Type B pancreatic cell (in vitro differentiated cells): ENCODE data around the gene TNXB. TPM values are rescaled to one million over a fixed set of nuclear protein-coding genes. Genes with fewer than 3 reads are reported as not detected.
"Not testable (repeated sequence)": the region's sequence is repeated elsewhere in the genome, so short reads cannot be mapped to it uniquely, and the experiment has no call there.

ENCODE experiments used
- DNase-seq: peaks from one replicate; pipeline ENCODE4 v3.0.0; 2021; ENCODE audit warnings: mixed read lengths; ENCODE audit not compliant: unreplicated experiment; ENCODE audit errors: extremely low spot score
- H3K27ac Mint-ChIP-seq: 2 replicates; pipeline ENCODE4 v1.8.0; 2021; ENCODE audit warnings: mild to moderate bottlenecking, mixed read lengths
- H3K27me3 Mint-ChIP-seq: 2 replicates; pipeline ENCODE4 v1.8.0; 2021; ENCODE audit warnings: mixed read lengths
- H3K36me3 Mint-ChIP-seq: 2 replicates; pipeline ENCODE4 v1.8.0; 2021; ENCODE audit warnings: mixed read lengths
- H3K4me1 Mint-ChIP-seq: one replicate; pipeline ENCODE4 v1.8.0; 2021; ENCODE audit warnings: mixed read lengths; ENCODE audit not compliant: unreplicated experiment
- H3K4me3 Mint-ChIP-seq: 2 replicates; pipeline ENCODE4 v1.8.0; 2021; ENCODE audit warnings: mild to moderate bottlenecking, mixed read lengths
- H3K9me3 Mint-ChIP-seq: 2 replicates; pipeline ENCODE4 v1.8.0; 2021; ENCODE audit warnings: mixed read lengths
- total RNA-seq: library from RNA; stranded (reverse); gene quantifications from 2 replicates; pipeline ENCODE4 v1.2.1, GENCODE V29; 2021; ENCODE audit warnings: low replicate concordance

Gene TNXB
- total RNA-seq, 1 donor from 2014 or later, result 22.2 TPM

DNA sequence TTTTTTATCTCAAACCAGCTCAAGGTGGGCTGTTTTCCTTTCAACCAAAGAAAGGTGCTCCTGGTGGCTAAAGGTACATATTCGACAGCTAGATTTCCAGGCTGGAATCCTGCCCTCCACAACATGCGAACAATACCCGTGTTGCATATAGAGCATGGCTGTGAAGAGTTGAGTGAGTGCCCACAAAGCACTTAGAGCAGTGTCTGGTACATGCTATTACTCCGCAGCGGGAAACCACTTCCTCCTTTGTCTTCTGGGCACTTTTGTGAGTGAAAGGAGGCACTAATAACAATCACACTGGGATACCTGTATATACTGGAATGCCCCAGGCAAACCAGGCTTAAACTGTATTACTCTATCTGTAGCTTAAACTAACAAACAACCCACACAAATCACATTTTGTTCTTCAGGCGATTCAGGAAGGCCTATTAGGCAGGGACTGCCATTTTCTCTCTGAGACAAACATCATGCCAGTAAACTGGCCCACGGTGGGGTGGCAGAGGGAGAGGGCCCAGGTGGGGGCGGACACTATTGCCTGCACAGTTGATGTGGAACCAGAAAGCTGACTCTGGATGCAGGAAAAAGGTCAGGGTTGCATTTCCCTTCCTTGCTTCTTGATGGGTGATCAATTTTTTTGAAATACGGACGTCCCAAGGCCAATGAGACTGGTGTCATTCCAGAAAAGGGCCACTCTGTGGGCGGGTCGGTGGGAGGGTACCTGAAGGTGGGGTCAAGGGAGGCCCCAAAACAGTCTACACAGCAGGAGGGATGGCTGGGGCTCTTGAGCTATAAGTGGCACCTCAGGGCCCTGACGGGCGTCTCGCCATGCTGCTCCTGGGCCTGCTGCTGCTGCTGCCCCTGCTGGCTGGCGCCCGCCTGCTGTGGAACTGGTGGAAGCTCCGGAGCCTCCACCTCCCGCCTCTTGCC is 71.3 kb downstream of the TNXB start, which contains the start of gene CYP21A2:
CYP21A2 (plus strand) TSS at position 818 of the 927 bp plus-strand sequence; CDS start at position 826, 8 bp downstream.
- H3K9me3 Mint-ChIP-seq, H3K27ac Mint-ChIP-seq, H3K4me3 Mint-ChIP-seq, DNase-seq, H3K27me3 Mint-ChIP-seq, H3K4me1 Mint-ChIP-seq, H3K36me3 Mint-ChIP-seq: not testable (repeated sequence)

DNA sequence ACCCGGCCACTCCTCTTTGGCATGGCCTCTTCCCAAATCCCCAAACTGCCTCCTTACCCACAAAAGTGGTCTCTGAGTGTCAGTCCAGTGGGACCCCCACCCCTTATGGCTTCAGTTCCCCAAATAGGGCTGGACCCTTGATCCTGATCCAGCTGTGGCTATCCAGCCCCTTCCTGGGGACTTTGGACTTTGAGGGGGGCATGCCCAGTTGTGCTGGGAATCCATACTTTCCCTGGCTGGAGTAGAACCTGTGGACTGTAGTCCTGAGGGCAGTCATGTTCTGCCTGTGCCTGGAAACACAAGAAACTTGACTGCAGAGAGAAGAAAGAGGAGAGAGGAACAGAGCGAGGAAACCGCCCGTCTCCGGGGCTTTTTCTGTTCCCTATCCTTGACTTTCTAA is 72.0 kb downstream of the TNXB start:
- not testable (repeated sequence) for H3K4me1 Mint-ChIP-seq, H3K36me3 Mint-ChIP-seq, H3K9me3 Mint-ChIP-seq, H3K27ac Mint-ChIP-seq, DNase-seq, H3K27me3 Mint-ChIP-seq, H3K4me3 Mint-ChIP-seq

DNA sequence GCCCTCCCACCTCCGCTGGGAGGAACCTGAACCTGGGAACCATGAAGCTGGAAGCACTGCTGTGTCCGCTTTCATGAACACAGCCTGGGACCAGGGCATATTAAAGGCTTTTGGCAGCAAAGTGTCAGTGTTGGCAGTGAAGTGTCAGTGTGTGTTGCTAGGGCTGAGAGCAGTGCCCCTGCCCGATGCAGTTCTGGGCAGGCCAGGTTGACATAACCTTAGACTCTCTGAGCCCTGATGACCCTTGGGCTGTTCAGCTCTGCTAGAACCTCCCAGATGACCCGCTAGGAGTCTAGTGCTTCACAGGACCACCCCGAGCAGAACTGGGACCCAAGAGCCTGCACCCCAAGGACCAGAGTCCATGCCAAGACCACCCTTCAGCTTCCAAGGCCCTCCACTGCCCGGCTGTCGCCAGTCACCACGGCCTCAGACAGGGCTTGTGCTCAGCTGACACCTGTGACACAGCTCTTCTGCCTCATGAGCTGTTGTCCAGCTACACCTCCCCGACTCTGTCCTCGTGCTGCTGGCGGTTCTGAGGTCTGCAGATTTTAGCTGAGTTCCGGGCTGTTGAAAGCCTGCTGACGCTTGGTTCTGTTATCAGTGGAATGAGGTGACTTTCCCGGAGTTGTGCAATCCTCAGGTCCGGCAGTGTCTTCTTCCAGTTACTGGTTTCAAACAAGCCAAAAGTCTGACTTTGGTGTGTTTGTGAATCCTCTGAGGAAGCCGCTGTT is 73.7 kb downstream of the TNXB start:
- H3K36me3 Mint-ChIP-seq, H3K9me3 Mint-ChIP-seq, H3K27ac Mint-ChIP-seq, H3K4me3 Mint-ChIP-seq, H3K4me1 Mint-ChIP-seq, DNase-seq, H3K27me3 Mint-ChIP-seq: not testable (repeated sequence)

DNA sequence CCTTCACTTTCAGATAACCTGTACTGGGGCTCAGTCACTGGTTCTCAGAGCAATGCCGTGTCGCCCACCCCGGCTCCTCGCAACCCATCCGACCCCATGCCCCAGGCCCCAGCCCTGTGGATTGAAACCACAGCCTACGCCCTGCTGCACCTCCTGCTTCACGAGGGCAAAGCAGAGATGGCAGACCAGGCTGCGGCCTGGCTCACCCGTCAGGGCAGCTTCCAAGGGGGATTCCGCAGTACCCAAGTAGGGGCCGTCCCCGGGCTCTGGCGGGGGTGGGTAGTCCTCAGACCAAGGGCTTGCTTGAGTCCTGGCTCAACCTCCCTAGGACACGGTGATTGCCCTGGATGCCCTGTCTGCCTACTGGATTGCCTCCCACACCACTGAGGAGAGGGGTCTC is 79.6 kb downstream of the TNXB start:
- H3K27me3 Mint-ChIP-seq, H3K9me3 Mint-ChIP-seq, H3K27ac Mint-ChIP-seq, DNase-seq, H3K4me1 Mint-ChIP-seq, H3K36me3 Mint-ChIP-seq, H3K4me3 Mint-ChIP-seq: not testable (repeated sequence)

DNA sequence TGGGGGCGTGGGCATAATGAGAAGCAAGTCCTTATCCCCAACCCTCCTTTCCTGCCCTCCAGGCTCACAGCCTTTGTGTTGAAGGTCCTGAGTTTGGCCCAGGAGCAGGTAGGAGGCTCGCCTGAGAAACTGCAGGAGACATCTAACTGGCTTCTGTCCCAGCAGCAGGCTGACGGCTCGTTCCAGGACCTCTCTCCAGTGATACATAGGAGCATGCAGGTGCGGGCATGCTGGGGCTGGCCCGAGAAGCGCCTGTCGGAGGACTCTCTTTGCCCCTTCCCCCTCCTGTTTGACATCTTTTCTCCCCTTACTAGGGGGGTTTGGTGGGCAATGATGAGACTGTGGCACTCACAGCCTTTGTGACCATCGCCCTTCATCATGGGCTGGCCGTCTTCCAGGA is 80.5 kb downstream of the TNXB start:
- H3K27ac Mint-ChIP-seq, H3K4me3 Mint-ChIP-seq, H3K9me3 Mint-ChIP-seq, H3K36me3 Mint-ChIP-seq, H3K27me3 Mint-ChIP-seq, H3K4me1 Mint-ChIP-seq, DNase-seq: not testable (repeated sequence)

DNA sequence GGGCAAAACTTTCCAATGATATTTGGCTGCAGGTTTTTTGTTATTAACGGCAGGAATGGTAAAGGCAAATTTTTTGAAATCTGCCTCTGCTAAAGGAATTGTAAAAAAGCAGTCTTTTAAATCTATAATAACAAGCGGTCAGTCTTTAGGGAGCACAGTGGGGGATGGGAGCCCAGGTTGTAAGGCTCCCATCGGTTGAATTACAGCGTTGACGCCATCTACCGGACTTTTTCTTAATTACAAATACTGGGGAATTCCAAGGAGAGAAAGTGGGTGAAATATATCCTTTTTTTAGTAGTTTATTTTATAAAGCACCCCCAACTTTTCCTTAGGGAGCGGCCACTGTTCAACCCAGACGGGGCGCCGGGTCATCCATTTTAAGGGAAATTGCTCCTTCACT is 87.0 kb downstream of the TNXB start:
- not testable (repeated sequence) for H3K4me3 Mint-ChIP-seq, H3K36me3 Mint-ChIP-seq, H3K27me3 Mint-ChIP-seq, H3K27ac Mint-ChIP-seq, DNase-seq, H3K4me1 Mint-ChIP-seq, H3K9me3 Mint-ChIP-seq

DNA sequence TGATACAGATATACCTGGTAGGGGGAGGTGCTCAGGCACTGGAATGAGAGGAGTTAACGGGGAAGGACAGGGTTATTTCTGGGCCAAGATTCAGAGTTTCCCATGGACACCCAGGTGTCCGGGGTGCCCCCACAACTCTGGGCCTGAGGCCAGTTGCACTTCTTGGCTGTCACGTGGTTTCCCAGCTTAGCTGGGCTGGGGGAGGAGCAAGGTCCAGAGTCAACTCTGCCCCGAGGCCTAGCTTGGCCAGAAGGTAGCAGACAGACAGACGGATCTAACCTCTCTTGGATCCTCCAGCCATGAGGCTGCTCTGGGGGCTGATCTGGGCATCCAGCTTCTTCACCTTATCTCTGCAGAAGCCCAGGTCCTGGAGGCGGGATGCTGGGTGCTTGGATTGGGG is 94.6 kb downstream of the TNXB start, which contains the start of gene C4B:
C4B (plus strand) TSS at position 249 of the 400 bp plus-strand sequence; CDS start at position 300, 51 bp downstream.
- not testable (repeated sequence) for H3K9me3 Mint-ChIP-seq, H3K4me1 Mint-ChIP-seq, H3K4me3 Mint-ChIP-seq

DNA sequence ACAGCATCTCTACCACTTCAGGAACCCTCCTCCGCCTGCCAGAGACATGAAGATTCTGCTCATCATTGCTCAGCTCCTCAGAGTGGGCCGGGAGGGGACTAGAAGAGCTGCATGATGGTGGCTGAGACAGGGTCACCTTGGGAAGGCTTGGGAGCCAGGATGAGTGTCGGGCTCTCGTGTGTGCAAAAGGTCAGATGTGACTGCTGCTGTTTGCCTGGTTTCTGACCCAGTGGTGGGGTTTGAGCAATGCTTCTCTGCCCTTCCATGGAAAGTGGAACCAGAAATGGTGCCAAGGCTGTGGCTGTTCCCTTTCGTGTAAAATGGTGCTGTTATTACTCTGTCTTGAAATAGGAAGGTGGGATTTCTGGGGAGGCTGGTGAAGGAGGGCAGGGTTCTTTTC is 95.4 kb downstream of the TNXB start:
- not testable (repeated sequence) for DNase-seq, H3K4me1 Mint-ChIP-seq, H3K27me3 Mint-ChIP-seq, H3K36me3 Mint-ChIP-seq, H3K4me3 Mint-ChIP-seq, H3K9me3 Mint-ChIP-seq, H3K27ac Mint-ChIP-seq

More for the DNA sequence above, 94.6 kb downstream of the TNXB start, which contains the start of gene C4B:
- H3K36me3 Mint-ChIP-seq, DNase-seq, H3K27ac Mint-ChIP-seq, H3K27me3 Mint-ChIP-seq: not testable (repeated sequence)

DNA sequence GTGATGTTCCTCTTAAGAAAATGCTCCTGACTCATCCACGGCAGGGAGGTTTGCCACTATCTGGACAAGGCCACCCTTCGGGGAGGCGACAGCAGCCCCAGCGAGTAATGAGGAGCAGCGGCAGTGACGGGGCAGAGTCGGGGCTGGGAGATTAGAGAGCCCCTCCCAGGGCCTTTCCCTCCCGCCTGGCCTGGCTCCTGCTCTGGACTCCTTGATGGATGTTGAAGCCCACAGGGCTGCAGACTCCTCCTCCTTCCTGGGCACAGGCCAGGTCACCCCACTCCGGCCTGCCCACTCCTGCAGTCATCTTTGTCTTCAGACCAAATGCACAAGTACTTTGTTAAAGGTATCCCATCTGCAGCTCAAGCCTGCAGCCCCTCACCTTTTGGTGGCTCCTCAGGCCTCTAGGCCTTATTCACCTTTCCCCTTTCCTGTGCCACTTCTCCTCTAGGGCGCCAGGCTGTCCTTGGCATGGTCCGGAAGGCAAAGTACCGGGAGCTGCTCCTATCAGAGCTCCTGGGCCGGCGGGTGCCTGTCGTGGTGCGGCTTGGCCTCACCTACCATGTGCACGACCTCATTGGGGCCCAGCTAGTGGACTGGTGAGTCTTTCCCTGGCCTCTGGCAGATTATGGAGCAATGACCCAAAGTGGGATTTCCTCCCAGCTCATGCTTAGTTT is 96.1 kb downstream of the TNXB start:
- DNase-seq, H3K36me3 Mint-ChIP-seq, H3K4me1 Mint-ChIP-seq, H3K9me3 Mint-ChIP-seq, H3K27me3 Mint-ChIP-seq, H3K4me3 Mint-ChIP-seq, H3K27ac Mint-ChIP-seq: not testable (repeated sequence)

DNA sequence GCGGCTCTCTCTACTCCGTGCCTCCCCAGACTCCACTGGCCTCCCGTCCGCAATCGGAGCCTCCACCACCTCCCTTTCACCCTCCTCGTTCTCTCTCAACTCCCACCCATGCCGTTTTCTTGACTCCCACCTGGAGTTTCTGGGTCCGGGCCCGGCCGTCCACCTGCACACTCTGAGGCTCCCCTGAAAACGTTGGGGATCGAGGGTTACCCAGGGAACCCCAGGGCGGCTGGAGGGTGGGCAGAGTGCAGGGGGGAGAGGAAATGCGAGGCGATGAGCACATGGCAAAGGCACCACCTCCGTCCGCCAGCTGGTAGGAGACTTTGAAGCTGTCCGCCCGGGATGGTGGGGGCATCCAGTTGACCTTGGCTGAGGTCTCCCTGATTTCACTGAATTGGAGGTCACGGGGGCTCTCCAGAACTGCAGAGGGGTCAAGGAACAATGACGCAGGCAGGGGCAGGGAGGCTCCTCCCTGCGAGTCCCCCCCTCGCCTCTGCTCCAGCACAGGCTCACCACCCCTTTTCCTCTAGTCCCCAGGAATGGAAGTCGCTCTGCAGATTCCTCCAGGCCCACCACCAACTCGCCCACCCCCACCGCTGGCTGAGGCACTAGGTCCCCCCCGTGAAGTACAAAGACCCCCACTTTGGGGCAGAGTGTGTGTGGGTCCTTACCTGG is 98.1 kb downstream of the TNXB start:
- H3K36me3 Mint-ChIP-seq, H3K27ac Mint-ChIP-seq, H3K4me3 Mint-ChIP-seq, H3K4me1 Mint-ChIP-seq, H3K9me3 Mint-ChIP-seq, DNase-seq, H3K27me3 Mint-ChIP-seq: not testable (repeated sequence)

DNA sequence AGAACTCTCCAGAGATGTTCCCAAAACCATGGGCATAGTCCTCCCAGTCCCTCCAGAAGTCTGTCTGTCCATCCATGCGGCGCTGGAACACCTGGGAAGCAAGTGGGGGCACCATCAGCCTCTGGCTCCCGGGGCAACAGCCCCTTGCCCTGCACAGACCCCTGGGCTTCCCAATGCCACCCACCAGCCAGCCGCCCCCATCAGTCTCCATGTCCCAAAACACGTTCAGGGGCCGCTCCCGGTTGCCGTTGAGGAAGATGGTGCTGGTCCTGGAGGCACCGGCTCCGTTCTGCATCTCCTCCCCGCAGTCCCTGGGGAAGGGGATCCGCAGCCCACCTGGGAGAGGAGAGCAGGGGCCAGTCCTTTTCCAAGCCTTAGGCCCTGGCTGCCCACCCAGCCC is 99.6 kb downstream of the TNXB start:
- not testable (repeated sequence) for H3K27ac Mint-ChIP-seq, H3K4me3 Mint-ChIP-seq, H3K27me3 Mint-ChIP-seq, H3K9me3 Mint-ChIP-seq, H3K36me3 Mint-ChIP-seq, DNase-seq, H3K4me1 Mint-ChIP-seq

DNA sequence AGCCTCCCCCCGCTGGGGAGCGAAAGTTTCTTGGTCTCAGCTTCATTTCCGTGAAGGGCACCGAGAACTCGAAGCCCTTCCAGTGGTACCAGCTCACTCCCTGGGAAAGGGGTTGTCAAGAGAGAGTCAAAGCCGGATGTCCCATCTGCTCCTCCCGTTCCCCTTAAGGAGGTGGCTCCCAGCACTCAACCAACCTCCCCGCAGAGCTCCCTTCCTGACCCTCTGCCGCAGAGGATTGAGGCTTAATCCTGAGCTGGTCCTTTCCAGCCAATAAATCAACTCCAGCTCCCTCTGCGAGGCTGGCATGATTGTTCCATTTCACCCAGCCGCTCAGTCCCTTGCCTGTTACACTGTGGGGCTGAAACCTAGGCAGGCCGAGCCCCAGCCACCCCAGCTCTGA is 100.5 kb downstream of the TNXB start:
- H3K4me1 Mint-ChIP-seq, H3K4me3 Mint-ChIP-seq, H3K27me3 Mint-ChIP-seq, H3K9me3 Mint-ChIP-seq, DNase-seq, H3K36me3 Mint-ChIP-seq, H3K27ac Mint-ChIP-seq: not testable (repeated sequence)

DNA sequence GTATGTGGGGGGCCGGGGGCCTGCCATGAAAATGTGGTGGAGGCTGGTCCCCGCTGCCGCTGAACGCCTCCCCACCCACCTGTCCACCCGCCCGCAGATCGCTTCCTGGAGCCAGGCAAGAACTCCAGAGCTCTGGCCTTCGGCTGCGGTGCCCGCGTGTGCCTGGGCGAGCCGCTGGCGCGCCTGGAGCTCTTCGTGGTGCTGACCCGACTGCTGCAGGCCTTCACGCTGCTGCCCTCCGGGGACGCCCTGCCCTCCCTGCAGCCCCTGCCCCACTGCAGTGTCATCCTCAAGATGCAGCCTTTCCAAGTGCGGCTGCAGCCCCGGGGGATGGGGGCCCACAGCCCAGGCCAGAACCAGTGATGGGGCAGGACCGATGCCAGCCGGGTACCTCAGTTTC is 101.1 kb downstream of the TNXB start:
- not testable (repeated sequence) for H3K36me3 Mint-ChIP-seq, H3K27ac Mint-ChIP-seq, H3K4me3 Mint-ChIP-seq, DNase-seq, H3K4me1 Mint-ChIP-seq, H3K9me3 Mint-ChIP-seq, H3K27me3 Mint-ChIP-seq
